GM19238 (cell line): Measurements from ENCODE around the gene CNIH4.
"Not testable (repeated sequence)": the region's sequence is repeated elsewhere in the genome, so short reads cannot be mapped to it uniquely, and the experiment has no call there.

ENCODE experiments used
- DNase-seq: peaks from one replicate; pipeline ENCODE4 v3.0.0; 2011; ENCODE audit warnings: low spot score; ENCODE audit not compliant: insufficient read length

CNIH4 gene

GRCh38 chr1:224348137-224348536 lies 8.5 kb upstream of the CNIH4 start:
- DNase-seq, result no peak

DNA sequence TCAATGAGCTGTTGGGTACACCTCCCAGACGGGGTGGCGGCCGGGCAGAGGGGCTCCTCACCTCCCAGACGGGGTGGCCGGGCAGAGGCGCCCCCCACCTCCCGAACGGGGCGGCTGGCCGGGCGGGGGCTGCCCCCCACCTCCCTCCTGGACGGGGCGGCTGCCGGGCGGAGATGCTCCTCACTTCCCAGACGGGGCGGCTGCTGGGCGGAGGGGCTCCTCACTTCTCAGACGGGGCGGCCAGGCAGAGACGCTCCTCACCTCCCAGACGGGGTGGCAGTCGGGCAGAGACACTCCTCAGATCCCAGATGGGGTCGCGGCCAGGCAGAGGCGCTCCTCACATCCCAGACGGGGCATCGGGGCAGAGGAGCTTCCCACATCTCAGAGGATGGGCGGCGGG lies 7.0 kb upstream of the CNIH4 start:
- DNase-seq, result not testable (repeated sequence)

DNA sequence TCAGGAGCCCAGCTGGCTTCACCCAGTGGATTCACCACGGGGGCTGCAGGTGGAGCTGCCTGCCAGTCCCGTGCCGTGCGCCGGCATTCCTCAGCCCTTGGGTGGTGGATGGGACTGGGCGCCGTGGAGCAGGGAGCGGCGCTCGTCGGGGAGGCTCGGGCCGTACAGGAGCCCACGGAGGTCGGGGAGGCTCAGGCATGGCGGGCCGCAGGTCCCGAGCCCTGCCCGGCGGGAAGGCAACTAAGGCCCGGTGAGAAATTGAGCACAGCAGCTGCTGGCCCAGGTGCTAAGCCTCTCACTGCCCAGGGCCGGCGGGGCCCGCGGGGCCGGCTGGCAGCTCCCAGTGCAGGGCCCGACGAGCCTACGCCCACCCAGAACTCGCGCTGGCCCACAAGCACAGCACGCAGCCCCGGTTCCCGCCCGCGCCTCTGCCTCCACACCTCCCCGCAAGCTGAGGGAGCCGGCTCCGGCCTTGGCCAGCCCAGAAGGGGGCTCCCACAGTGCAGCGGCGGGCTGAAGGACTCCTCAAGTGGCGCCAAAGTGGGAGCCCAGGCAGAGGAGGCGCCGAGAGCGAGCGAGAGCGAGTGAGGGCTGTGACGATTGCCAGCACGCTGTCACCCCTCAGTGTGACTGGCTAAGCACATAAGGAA lies 4.1 kb upstream of the CNIH4 start:
- DNase-seq, result not testable (repeated sequence)

DNA sequence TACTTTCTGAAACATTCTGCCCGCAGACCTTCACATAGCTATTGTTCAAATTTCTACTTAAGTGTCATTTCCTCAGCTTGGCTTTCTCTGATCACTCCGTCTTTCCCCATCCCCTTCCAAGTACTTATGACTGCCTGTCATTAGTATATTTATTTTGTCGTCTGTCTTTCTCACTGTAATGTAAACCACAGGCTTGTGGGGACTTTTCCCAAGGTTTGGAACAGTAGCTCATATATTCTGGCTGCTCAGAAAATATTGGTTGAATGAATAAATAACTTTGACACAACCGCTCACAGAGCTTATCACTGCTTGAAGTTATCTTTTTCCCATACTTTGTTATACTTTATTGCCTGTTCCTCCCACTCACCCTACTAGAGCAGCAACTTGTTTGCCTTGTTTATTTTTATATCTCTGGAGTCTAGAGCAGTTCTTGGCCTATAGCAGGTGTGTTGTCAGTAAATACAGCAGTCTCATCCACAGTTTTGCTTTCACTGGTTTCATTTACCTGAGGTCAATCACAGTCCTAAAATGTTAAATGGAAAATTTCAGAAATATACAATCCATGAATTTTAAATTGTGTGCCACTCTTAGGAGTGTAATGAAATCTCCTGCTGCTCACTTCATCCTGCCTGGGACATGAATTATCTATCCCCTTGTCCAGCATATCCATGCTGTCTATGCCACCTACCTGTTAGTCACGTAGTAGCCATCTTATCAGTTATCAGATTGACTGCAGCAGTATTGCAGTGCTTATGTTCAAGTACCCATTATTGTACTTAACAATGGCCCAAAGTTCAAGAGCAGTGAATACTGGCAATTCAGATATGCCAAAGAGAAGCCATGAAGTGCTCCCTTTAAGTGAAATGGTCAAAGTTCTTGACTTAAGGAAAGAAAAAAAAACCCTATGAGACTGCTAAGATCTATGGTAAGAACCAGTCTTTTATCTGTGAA lies 2.4 kb upstream of the CNIH4 start:
- no peak for DNase-seq

DNA sequence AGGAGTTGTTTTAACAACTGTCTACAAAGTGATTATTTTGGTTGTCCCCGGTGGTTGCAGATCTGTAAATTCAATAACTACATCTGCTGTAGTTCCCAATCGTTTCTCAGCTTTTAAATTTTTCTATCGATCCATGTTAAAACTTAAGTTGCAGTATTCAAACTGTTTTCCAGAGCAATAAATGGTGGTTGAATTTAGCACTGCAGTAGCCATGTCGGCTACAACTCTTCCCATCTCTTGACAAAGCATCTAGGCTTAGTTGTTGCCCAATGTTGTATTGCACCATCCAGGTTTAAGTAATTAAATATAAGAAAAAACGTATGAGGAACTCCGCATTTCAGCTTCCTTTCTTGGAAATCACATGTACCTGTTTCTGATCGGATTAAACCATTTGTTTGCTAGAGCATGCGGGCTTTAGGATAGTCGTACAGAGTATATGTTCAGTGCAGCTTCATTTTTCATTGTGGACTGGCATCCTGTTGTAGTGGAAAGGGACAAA lies 996 bp downstream of the CNIH4 start:
- no peak for DNase-seq

DNA sequence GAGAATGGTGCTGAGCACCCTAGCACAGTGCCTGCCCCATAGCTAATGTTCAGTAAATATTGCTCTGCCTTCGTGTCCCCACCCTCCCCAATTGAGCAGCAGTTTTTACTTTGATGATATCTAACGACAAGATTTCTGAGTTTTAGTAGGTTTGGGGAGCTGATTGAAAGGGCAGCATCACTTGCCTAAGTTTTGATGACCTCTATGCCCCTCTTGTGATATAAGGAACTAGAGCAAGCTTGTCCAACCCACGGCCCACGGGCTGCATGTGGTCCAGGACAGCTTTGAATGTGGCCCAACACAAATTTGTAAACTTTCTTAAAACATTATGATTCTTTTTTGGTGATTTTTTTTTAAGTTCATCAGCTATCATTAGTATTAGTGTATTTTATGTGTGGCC lies 1.6 kb downstream of the CNIH4 start:
- DNase-seq, result no peak

DNA sequence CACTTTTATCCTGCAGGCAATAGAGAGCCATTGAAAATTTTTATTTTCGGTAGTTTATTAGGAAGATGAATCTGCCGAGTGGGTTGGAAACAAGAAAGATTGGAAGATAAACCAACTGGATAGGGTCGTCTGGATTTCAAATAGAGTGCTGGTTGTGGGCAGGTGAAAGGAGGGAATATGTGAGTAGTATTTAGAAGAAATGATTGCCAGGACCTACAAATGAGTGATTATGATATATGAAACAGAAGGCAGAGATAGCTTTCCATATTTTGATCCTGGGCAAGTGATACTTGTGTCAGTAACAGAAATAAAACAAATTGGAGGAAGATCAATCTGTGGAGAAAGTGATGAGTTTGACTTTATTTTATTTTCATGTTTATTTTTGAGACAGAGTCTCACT lies 2.5 kb downstream of the CNIH4 start:
- no peak for DNase-seq

DNA sequence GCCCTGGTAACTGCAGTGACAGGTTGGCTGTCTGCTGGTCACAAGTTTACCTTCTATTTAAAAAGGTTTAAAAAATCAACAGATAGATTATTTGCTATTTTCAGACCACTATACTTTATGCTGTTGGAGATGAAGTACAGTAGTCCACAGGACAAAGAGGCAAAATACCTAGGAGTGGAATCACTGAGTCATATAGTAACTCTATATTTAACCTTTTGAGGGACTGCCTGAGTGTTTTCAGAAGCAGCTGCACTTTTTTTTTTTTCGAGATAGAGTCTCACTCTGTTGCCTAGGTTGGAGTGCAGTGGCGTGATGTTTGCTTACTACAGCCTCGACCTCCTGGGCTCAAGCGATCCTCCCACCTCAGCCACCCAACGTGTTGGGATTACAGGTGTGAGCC lies 11.7 kb downstream of the CNIH4 start:
- DNase-seq, result no peak

- DNase-seq, result no peak
Observed at GRCh38 chr1:224373008-224373590, 16.4 kb downstream of the CNIH4 start.

GRCh38 chr1:224375059-224375458 lies 18.4 kb downstream of the CNIH4 start:
- DNase-seq, result no peak

GRCh38 chr1:224377676-224378006 lies 21.0 kb downstream of the CNIH4 start:
- DNase-seq, result no peak

DNA sequence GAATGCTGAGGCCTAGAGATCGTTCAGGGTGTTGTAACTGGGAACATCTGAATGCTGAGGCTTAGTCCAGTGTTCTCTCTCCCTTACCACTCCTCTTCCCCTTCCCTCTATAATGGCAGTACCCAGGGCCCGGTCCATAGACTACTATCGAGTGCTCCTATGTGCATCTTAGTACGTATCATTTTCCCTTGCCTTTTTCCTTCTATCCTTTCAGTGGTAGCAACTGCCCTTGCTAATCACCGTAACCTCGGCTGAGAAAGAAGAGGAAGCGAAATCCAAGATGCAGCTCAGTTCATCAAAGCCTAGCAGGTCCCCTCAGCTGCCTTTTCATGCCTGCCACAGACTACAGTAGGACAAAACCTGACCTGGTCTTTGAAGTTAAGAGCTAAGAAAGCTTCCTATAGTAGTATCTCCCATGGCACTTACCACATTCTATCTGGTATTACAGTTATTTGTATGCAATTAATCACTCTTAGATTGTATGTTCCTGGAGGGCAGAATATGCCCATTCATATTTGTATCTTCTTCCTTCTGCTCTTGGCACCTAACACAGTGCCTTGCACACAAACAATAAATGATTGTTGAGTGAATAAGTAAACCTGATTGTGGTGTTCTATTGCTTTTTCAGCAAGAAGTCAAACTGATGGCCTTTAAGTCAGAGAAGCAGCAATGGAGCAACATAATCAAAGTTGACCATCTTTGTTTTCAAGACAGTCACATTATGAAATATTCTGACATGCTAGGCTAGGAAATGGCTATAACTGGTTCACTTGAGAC lies 22.4 kb downstream of the CNIH4 start:
- no peak for DNase-seq

DNA sequence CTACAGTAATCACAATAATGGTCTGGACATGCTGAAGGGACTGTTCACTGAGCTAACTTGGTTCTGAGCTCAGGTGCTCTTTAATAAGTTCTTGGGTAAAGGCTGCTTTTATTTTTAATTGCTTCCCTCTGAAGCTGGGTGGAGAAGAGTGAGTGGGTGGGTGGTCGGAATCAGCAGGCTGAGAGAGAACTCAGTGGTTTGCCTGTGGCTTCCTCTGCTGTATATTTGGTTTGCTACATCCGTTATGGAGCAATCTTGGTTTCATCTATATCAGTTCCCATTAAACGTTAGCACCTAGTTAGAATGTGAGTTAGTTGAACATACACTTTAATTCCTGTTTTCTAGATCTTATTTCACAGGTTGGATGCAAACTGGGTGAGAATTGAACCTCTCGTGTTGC lies 23.3 kb downstream of the CNIH4 start:
- DNase-seq, result no peak

DNA sequence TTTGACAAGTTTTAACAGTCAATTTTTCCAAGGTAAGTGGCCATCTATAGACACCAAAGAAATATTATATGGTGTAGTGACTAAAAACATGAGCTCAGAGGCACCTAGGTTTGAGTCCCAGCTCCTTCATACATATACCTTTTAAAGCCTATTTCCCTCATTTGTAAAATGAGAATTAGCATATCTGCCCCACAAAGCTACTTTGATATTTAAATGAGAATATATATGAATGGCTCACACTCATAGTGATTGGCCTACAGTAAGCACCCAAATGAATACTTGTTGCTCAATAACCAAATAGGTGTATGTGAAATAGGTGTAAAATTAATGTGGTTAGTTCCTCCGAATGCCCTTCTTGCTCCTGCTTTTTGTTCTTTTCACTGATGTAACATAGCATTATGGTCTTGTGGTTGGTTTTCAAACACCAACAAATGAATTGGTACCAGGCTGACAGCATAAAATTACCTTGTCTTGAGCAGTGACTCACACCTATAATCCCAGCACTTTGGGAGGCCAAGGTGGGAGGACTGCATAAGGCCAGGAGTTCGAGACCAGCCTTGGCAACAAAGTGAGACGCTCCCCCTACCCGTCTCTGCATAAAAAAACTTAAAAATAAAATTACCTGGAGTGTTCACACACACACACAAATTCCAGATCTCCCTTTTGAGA lies 25.3 kb downstream of the CNIH4 start:
- no peak for DNase-seq

DNA sequence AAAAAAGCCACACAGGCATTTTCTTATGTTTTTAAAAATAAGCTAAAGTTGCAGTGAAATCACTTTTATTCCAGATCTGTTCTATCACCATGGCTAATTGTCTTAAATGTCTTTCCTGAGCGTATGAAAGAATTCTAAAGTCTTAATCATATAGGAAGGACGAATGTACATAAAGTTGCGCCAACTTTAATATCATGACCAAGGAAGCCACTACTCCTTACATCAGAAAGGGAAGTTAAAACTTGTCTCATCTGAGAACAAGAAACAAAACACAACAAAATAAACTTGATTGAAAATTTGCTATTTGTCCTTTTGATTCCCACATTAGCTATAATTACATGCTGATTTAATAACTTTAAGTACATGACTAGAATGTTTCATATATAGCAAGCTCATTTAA lies 26.5 kb downstream of the CNIH4 start:
- DNase-seq, result no peak

GRCh38 chr1:224387302-224387912 lies 30.7 kb downstream of the CNIH4 start:
- no peak for DNase-seq

DNA sequence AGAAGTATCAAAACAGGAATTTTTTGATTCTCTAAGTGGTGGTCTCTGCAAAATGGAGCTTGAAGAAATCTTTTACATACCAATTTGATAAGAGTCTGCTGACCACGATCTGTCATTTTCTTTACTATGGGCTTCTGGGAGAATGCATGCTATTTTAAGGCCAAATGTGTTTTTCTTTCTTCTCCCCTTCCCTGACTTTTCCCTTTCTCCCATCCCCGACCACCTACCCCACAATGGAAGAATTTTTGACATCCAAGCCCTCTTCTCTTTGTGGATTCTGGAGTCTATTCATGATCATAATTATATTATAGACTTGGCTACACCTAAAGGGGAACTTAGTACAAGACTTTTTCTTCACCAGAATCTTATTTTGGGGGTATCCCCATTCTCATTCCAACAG lies 31.3 kb downstream of the CNIH4 start:
- DNase-seq, result no peak

DNA sequence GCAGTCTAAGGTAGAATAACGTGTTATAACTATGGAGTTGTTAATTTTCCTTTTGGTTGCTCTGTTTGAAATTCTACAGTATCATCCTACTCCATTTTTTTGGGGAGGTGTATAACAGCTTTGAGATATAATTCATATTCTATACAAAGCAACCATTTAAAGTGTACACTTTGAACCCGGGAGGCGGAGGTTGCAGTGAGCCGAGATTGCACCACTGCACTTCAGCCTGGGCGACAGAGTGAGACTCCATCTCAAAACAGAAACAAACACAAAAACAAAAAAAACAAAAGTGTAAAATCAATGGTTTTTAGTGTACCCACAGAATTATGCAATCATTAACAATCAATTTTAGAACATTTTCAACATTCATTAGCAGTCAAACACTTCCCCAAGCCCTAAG lies 33.8 kb downstream of the CNIH4 start:
- no peak for DNase-seq

DNA sequence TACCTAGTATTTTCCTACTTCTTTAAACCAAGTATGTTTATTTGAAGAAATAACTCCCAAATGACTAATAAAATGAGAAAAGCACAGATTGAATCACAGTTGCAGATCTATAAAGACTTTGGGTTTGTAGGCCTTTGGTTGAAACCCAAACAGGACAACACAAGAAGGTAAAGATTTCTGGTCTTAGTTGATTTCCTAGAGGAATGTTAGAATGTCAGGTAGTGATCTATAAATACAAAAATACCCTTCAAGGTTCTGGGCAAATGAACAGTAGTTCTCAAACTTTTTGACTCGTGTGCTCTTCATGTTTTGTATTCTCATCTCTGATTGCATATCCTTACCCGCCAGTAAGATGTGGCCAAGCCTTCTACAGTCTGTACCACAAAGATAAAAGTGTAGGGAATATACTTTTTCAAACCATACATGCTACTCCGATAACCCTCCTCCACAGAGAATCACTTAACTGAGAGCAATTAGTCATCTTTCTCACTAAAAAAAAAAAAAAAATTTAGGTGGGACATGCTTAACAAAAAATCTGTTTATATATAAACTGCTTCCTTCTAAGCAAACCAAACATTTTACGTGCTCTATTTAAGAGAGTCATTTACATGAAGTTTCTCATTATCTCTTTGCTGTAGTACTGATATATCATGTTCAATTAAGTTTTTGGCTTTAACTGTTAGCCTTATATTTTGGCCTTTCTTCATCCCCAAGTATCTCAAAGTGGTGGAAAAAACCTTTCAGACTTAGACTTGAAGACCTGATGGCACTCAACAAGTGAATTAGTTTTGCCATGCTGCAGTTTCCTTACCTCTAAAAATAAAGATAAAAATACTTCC lies 36.0 kb downstream of the CNIH4 start:
- no peak for DNase-seq

- DNase-seq, result no peak
Observed at GRCh38 chr1:224393294-224393693, 36.6 kb downstream of the CNIH4 start.
